SK-N-SH (cell line): ENCODE data around the gene SMYD2. TPM values are rescaled to one million over a fixed set of nuclear protein-coding genes. Genes with fewer than 3 reads are reported as not detected.

Experiments used
- CTCF ChIA-PET: fragments of 300-600, 350-600 bp; formaldehyde crosslinking; extraction: SDS; loops from one replicate; lab custom pipeline; 2021; lab: Yijun Ruan, JAX
- POLR2A ChIA-PET: fragments of 350-600 bp; sonication (Branson Sonifier 250); formaldehyde crosslinking; extraction: SDS; loops from one replicate; lab custom pipeline; 2020; ENCODE audit warnings: antibody characterized with exemption, inconsistent platforms; lab: Yijun Ruan, JAX
- DNase-seq: peaks from one replicate; pipeline ENCODE4 v3.0.0; 2012
- H2AFZ ChIP-seq: fragments of 200-600 bp; sonication (generic); 2 replicates; pipeline ENCODE4 v1.8.1; 2016; ENCODE audit warnings: antibody characterized with exemption, mild to moderate bottlenecking, low read depth
- H3F3A ChIP-seq: fragments of 200-600 bp; sonication (generic); replicated peaks from 2 replicates; pipeline ENCODE3; 2016; ENCODE audit warnings: antibody characterized with exemption, mild to moderate bottlenecking; ENCODE audit not compliant: insufficient read depth
- H3K27ac ChIP-seq, 2 experiments: fragments of 200-500 bp in 1 of 2; fragments of 200-600 bp in 1 of 2; sonication (Bioruptor generic) in 1 of 2; sonication (generic), shearing (Covaris generic) in 1 of 2; 2 replicates each; pipeline versions ENCODE4 v1.5.1 to v1.6.1; 2014 to 2016; ENCODE audit warnings: low read depth in 2 of 2, inconsistent platforms in 1 of 2, low read length in 1 of 2, mild to moderate bottlenecking in 1 of 2, mixed read lengths in 1 of 2
- H3K27me3 ChIP-seq: fragments of 200-600 bp; sonication (generic), shearing (Covaris generic); 2 replicates; pipeline ENCODE4 v1.6.1; 2016; ENCODE audit warnings: mixed run types; ENCODE audit not compliant: insufficient read depth
- H3K36me3 ChIP-seq, 2 experiments: fragments of 200-500 bp in 1 of 2; fragments of 200-600 bp in 1 of 2; sonication (Bioruptor generic) in 1 of 2; sonication (generic) in 1 of 2; replicated peaks in 1 of 2; 2 replicates each; pipeline versions ENCODE3 to v1.5.1; 2014 to 2016; ENCODE audit warnings: low read length in 1 of 2, mild to moderate bottlenecking in 1 of 2; ENCODE audit not compliant: insufficient read depth in 2 of 2, control insufficient read depth in 1 of 2
- H3K4me1 ChIP-seq, 2 experiments: fragments of 200-500 bp in 1 of 2; fragments of 200-600 bp in 1 of 2; sonication (Bioruptor generic) in 1 of 2; sonication (generic), shearing (Covaris generic) in 1 of 2; 2 replicates each; pipeline versions ENCODE4 v1.5.1 to v1.6.1; 2014 to 2016; ENCODE audit warnings: low read depth in 1 of 2, low read length in 1 of 2, mixed run types in 1 of 2; ENCODE audit not compliant: insufficient read depth in 2 of 2, control insufficient read depth in 1 of 2
- H3K4me2 ChIP-seq: fragments of 200-600 bp; sonication (generic), shearing (Covaris generic); 2 replicates; pipeline ENCODE4 v1.6.1; 2017; ENCODE audit warnings: mixed run types
- H3K4me3 ChIP-seq, 2 experiments: fragments of 200-500 bp in 1 of 2; fragments of 200-600 bp in 1 of 2; sonication (Bioruptor generic) in 1 of 2; sonication (generic), shearing (Covaris generic) in 1 of 2; 2 replicates each; pipeline versions ENCODE4 v1.5.1 to v1.8.1; 2014 to 2016; ENCODE audit warnings: low read depth in 2 of 2, inconsistent platforms in 1 of 2, low read length in 1 of 2, mild to moderate bottlenecking in 1 of 2, mixed read lengths in 1 of 2, moderate library complexity in 1 of 2
- H3K79me2 ChIP-seq: fragments of 200-600 bp; sonication (generic); 2 replicates; pipeline ENCODE4 v1.8.1; 2017; ENCODE audit warnings: mild to moderate bottlenecking; ENCODE audit not compliant: insufficient read depth
- H3K9ac ChIP-seq: fragments of 200-600 bp; sonication (generic); 2 replicates; pipeline ENCODE4 v1.6.1; 2017; ENCODE audit warnings: mixed run types
- H3K9me2 ChIP-seq: fragments of 200-600 bp; sonication (generic); 2 replicates; pipeline ENCODE4 v1.6.1; 2017; ENCODE audit warnings: mixed run types
- H3K9me3 ChIP-seq: fragments of 200-600 bp; sonication (generic); 2 replicates; pipeline ENCODE4 v1.6.1; 2017; ENCODE audit warnings: mixed run types, mild to moderate bottlenecking, moderate library complexity
- H4K20me1 ChIP-seq: fragments of 200-600 bp; sonication (generic); 2 replicates; pipeline ENCODE4 v1.6.1; 2017; ENCODE audit warnings: mild to moderate bottlenecking, mixed run types; ENCODE audit not compliant: insufficient read depth
- CHD2 ChIP-seq: fragments of 150-350 bp; IDR thresholded peaks from 2 replicates; pipeline ENCODE4 v1.6.1; 2018; ENCODE audit warnings: low read length; ENCODE audit not compliant: partially characterized antibody
- CTCF ChIP-seq: fragments of 200-600 bp; sonication (generic); IDR thresholded peaks from 2 replicates; pipeline ENCODE4 v1.6.1; 2017; ENCODE audit warnings: antibody characterized with exemption, mild to moderate bottlenecking, moderate library complexity
- ELF1 ChIP-seq: IDR thresholded peaks from 2 replicates; pipeline ENCODE4 v1.4.0; 2012
- EP300 ChIP-seq, 2 experiments: IDR thresholded peaks; 2 replicates each; pipeline versions ENCODE4 v1.4.0 to v1.6.1; 2012; ENCODE audit warnings: borderline replicate concordance in 1 of 2, low read depth in 1 of 2, low read length in 1 of 2
- EZH2phosphoT487 ChIP-seq: fragments of 200-600 bp; sonication (generic); IDR thresholded peaks from 2 replicates; pipeline ENCODE4 v1.6.1; 2017; ENCODE audit warnings: low read depth, mixed run types, mild to moderate bottlenecking, antibody characterized with exemption, moderate library complexity, borderline replicate concordance
- FOXM1 ChIP-seq: IDR thresholded peaks from 2 replicates; pipeline ENCODE4 v1.4.0; 2012; ENCODE audit warnings: low read depth, mild to moderate bottlenecking
- JUND ChIP-seq: IDR thresholded peaks from 2 replicates; pipeline ENCODE4 v1.4.0; 2012
- MAX ChIP-seq: IDR thresholded peaks from 2 replicates; pipeline ENCODE4 v1.4.0; 2012; ENCODE audit warnings: low read depth
- MEF2A ChIP-seq: IDR thresholded peaks from 2 replicates; pipeline ENCODE4 v1.4.0; 2012; ENCODE audit warnings: low read depth, borderline replicate concordance
- MXI1 ChIP-seq: IDR thresholded peaks from 2 replicates; pipeline ENCODE4 v1.6.1; 2012; ENCODE audit warnings: mild to moderate bottlenecking, low read depth, low read length, improper control_type of control experiment
- PBX3 ChIP-seq: IDR thresholded peaks from 2 replicates; pipeline ENCODE4; 2012
- RFX5 ChIP-seq: IDR thresholded peaks from 2 replicates; pipeline ENCODE4 v1.6.1; 2012; ENCODE audit warnings: mild to moderate bottlenecking, improper control_type of control experiment, low read length
- RXRA ChIP-seq: IDR thresholded peaks from 2 replicates; pipeline ENCODE4 v1.4.0; 2012; ENCODE audit warnings: low read depth, mild to moderate bottlenecking, borderline replicate concordance
- SMC3 ChIP-seq: IDR thresholded peaks from 2 replicates; pipeline ENCODE4 v1.6.1; 2012; ENCODE audit warnings: low read depth, low read length, improper control_type of control experiment
- ZBTB33 ChIP-seq: IDR thresholded peaks from 2 replicates; pipeline ENCODE4 v1.4.0; 2012; ENCODE audit warnings: low read depth, borderline replicate concordance
- WGBS: methylation state at CpG from one replicate; pipeline ENCODE4 v1.1.6; 2017; ENCODE audit warnings: low lambda C conversion rate; 5-methylcytosine and 5-hydroxymethylcytosine counted together
- polyA plus RNA-seq, 3 experiments: library from polyadenylated mRNA; depleted of rRNA; stranded (reverse); fragments of >200 nt; gene quantifications; 2 replicates each; pipeline ENCODE4 v1.2.3, GENCODE V29; 2012
- TF ChIP-seq, protein P1 (sequence below): fragments of 150-350 bp; IDR thresholded peaks from 2 replicates; pipeline ENCODE4 v1.6.1; 2017; ENCODE audit warnings: antibody characterized with exemption, low read length, low read depth, borderline replicate concordance

SMYD2 gene
- polyA plus RNA-seq, 1 of the 3 experiments (the other 2 are of a cell fraction), result 23.1 TPM

- TF ChIP-seq EZH2phosphoT487, result no peak
- no peak for TF ChIP-seq FOXM1
- TF ChIP-seq MEF2A, result no peak
Observed at GRCh38 chr1:214321705-214322453, 40.9 kb downstream of the SMYD2 start (continued).

DNA sequence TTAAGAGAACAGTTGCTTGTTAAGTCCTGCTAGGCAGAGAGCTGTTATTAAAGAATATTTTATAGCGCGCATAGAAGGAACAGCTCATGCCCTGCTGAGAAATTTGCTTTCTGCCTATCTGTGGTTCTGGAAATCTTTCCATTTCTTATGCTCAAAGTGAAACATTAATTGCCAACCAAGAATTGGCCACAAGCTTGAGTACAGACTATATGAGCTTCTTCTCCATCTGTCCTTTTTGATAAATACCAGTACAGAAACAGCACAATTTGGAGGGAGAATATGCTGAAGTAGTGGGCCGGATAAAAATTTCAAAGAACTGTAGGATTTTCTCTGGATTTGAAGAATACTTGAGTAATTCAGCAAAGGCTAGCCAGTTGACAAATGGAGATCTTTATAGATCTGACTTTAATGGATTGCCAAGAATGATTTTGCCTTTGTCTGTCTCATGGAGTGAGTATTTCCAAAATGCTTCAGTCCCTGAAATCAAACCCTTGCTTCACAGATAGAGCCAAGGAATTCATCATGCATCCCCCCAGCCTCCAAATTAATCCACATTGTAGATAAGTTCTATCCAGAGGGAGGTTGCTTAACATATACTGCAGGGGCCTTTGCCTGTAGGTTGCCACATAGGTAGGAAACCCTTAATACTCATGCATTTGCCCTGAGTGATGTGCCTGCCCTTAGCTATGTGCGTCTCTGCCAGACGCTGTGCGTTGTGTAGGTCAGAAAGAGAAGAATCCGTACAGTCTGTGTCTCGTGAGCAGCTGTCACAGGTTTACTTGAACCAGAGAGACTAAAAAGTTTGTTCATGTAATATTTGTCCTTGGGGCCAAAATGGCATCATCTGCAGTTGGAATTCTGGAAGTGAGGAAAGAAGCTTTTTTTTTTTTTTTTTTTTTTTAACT, 44.2 kb downstream of the SMYD2 start:
- no peaks in the 10 kb centered on the region for H3K27me3 ChIP-seq
- ChIA-PET CTCF (interaction anchor here (0.6 to 13.9 kb wide), 7 partner anchors 8 to 1081 kb away, joined by 3 to 393 read pairs (median 16); no protein-coding TSS in a partner anchor), POLR2A (no interaction called here)
- H3K9ac ChIP-seq, result no peak overlapping the region
- H3K79me2 ChIP-seq, result no peaks in the 10 kb centered on the region
- no peaks in the 10 kb centered on the region for H3K9me3 ChIP-seq
- WGBS, result 89% methylated on average over 8 of the region's 8 CpGs
- no peaks in the 10 kb centered on the region for H4K20me1 ChIP-seq
- H3K4me1 ChIP-seq, result peaks cover 0 to 7% of the 10 kb centered on the region in 2 experiments; a peak in 1 of 4 replicates
- no peak overlapping the region for H3K27ac ChIP-seq
- no peak overlapping the region for H2AFZ ChIP-seq
- peaks cover 0 to 23% of the 10 kb centered on the region in 2 experiments for H3K36me3 ChIP-seq
- TF ChIP-seq RFX5 (no peak), JUND (no peak), FOXM1 (no peak), RXRA (no peak), MEF2A (no peak)
- no peak overlapping the region for H3K4me2 ChIP-seq
- no peaks in the 10 kb centered on the region for H3F3A ChIP-seq
- no peak for DNase-seq
- no peaks in the 10 kb centered on the region for H3K9me2 ChIP-seq
- H3K4me3 ChIP-seq, result no peak overlapping the region

DNA sequence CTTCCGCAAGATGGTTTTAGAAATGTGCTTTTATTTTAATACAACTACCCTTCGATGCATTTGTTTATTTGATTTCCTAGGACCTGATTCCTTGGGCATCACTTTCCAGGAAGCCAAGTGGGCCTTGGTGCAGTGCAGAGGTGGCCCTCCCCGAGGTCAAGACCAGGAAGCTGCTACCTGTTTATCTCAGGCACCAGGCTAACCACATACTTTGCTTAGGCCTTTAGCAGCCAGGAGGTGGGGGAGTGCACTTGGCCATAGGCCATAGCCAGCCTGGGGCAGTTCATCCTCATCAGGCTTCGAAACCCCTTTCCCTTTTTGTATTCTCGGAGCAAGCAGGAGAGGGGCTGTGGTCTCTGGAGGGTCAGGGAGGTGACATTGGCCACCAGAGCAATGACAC, 45.4 kb downstream of the SMYD2 start:
- WGBS, result 74% methylated on average over 5 of the region's 5 CpGs
- H3K9ac ChIP-seq, result no peak overlapping the region
- H4K20me1 ChIP-seq, result no peaks in the 10 kb centered on the region
- H3K4me1 ChIP-seq, result peaks cover 0 to 7% of the 10 kb centered on the region in 2 experiments; a peak in 1 of 4 replicates
- H3K4me3 ChIP-seq, result no peak overlapping the region
- H3K9me2 ChIP-seq, result no peaks in the 10 kb centered on the region
- H3K36me3 ChIP-seq, result peaks cover 0 to 33% of the 10 kb centered on the region in 2 experiments
- H2AFZ ChIP-seq, result no peak overlapping the region
- ChIA-PET POLR2A (interaction anchor here (1.7 kb wide), 1 partner anchor 65 kb away, joined by 5 read pairs; no protein-coding TSS in a partner anchor), CTCF (interaction anchor here (1.3 to 13.9 kb wide), 10 partner anchors 11 to 259 kb away, joined by 3 to 393 read pairs (median 90); no protein-coding TSS in a partner anchor)
- H3K27me3 ChIP-seq, result no peaks in the 10 kb centered on the region
- H3K27ac ChIP-seq, result no peak overlapping the region; a peak in 1 of 4 replicates
- H3F3A ChIP-seq, result no peaks in the 10 kb centered on the region
- no peaks in the 10 kb centered on the region for H3K9me3 ChIP-seq
- no peaks in the 10 kb centered on the region for H3K79me2 ChIP-seq
- DNase-seq, result no peak
- no peak overlapping the region for H3K4me2 ChIP-seq
- TF ChIP-seq ZBTB33 (no peak), PBX3 (no peak), SMC3 (no peak), CTCF (no peak), CHD2 (no peak), EZH2phosphoT487 (no peak), MXI1 (no peak), MAX (no peak), EP300 (IDR thresholded peaks at IDR 0.05; ENCODE audit: borderline replicate concordance in 1 of 2, low read depth in 1 of 2, low read length in 1 of 2) (no peak), FOXM1 (no peak), ELF1 (no peak)
- TF ChIP-seq, protein P1, sequence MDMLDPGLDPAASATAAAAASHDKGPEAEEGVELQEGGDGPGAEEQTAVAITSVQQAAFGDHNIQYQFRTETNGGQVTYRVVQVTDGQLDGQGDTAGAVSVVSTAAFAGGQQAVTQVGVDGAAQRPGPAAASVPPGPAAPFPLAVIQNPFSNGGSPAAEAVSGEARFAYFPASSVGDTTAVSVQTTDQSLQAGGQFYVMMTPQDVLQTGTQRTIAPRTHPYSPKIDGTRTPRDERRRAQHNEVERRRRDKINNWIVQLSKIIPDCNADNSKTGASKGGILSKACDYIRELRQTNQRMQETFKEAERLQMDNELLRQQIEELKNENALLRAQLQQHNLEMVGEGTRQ, result no peak
